ENCODE results near the gene ANKH.

ANKH gene

GRCh38 chr5:14672082-14672481 lies 199.5 kb downstream of the ANKH start:
- TF ChIP-seq, protein P1, sequence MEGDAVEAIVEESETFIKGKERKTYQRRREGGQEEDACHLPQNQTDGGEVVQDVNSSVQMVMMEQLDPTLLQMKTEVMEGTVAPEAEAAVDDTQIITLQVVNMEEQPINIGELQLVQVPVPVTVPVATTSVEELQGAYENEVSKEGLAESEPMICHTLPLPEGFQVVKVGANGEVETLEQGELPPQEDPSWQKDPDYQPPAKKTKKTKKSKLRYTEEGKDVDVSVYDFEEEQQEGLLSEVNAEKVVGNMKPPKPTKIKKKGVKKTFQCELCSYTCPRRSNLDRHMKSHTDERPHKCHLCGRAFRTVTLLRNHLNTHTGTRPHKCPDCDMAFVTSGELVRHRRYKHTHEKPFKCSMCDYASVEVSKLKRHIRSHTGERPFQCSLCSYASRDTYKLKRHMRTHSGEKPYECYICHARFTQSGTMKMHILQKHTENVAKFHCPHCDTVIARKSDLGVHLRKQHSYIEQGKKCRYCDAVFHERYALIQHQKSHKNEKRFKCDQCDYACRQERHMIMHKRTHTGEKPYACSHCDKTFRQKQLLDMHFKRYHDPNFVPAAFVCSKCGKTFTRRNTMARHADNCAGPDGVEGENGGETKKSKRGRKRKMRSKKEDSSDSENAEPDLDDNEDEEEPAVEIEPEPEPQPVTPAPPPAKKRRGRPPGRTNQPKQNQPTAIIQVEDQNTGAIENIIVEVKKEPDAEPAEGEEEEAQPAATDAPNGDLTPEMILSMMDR (conservative IDR thresholded peaks at IDR 0.05; ENCODE audit: low read depth, low read length) = no peak
- H3K27me3 ChIP-seq (ENCODE audit: insufficient read depth, low read depth) = no peaks in the 10 kb centered on the region
- peaks cover 55% of the 10 kb centered on the region for H3K4me1 ChIP-seq (ENCODE audit: low read depth, poor library complexity, severe bottlenecking)
- H3K79me2 ChIP-seq (ENCODE audit: insufficient read depth, low read depth) = peaks cover 86% of the 10 kb centered on the region
- H3K27ac ChIP-seq = peak overlapping the region; percentile 31
- H3K4me3 ChIP-seq (IDR thresholded peaks at IDR 0.05; ENCODE audit: insufficient read depth, low read depth, low read length) = no peak overlapping the region
- no peak overlapping the region for H2AFZ ChIP-seq (ENCODE audit: low read depth)
- H3K4me2 ChIP-seq = peak overlapping the region; percentile 62
- H3K36me3 ChIP-seq (ENCODE audit: insufficient read depth) = no peaks in the 10 kb centered on the region
- no peaks in the 10 kb centered on the region for H4K20me1 ChIP-seq (ENCODE audit: insufficient read depth)
- peak overlapping the region; percentile 15; the same call in 1 of the 2 replicates for H3K9ac ChIP-seq

DNA sequence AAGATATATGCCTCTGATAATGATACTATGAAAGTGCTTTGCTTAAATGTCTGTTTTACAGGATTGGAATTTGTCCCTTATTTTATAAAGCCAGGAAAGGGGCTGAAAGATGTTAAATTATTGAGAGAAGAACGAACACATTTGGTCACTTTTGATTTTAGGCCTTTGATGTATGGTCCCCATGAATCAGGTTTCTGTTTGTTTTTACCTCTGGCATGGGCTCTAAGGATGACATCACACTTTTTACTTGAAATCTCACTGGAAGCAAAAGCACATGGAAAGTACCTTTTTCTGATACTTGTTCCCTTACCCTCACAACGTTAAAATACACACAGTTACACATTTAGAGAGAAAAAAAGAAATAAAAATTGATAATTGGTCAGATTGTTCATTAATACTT lies 200.2 kb downstream of the ANKH start:
- peak overlapping the region; percentile 31 for H3K27ac ChIP-seq
- no peaks in the 10 kb centered on the region for H3K36me3 ChIP-seq (ENCODE audit: insufficient read depth)
- no peak overlapping the region for H2AFZ ChIP-seq (ENCODE audit: low read depth)
- peaks cover 88% of the 10 kb centered on the region for H3K79me2 ChIP-seq (ENCODE audit: insufficient read depth, low read depth)
- peak overlapping the region; percentile 15; the same call in 1 of the 2 replicates for H3K9ac ChIP-seq
- peaks cover 62% of the 10 kb centered on the region for H3K4me1 ChIP-seq (ENCODE audit: low read depth, poor library complexity, severe bottlenecking)
- TF ChIP-seq, protein P1 (conservative IDR thresholded peaks at IDR 0.05; ENCODE audit: low read depth, low read length) = no peak
- H3K4me2 ChIP-seq = peak overlapping the region; percentile 62
- H4K20me1 ChIP-seq (ENCODE audit: insufficient read depth) = peaks cover under 1% of the 10 kb centered on the region; the same call in 1 of the 2 replicates
- H3K4me3 ChIP-seq (IDR thresholded peaks at IDR 0.05; ENCODE audit: insufficient read depth, low read depth, low read length) = no peak overlapping the region
- H3K27me3 ChIP-seq (ENCODE audit: insufficient read depth, low read depth) = no peaks in the 10 kb centered on the region

- no peak overlapping the region for H3K4me3 ChIP-seq (IDR thresholded peaks at IDR 0.05; ENCODE audit: insufficient read depth, low read depth, low read length)
- H3K4me1 ChIP-seq (ENCODE audit: low read depth, poor library complexity, severe bottlenecking) = peaks cover 72% of the 10 kb centered on the region
- TF ChIP-seq, protein P1 (conservative IDR thresholded peaks at IDR 0.05; ENCODE audit: low read depth, low read length) = no peak
- peaks cover 5% of the 10 kb centered on the region; the same call in 1 of the 2 replicates for H4K20me1 ChIP-seq (ENCODE audit: insufficient read depth)
- no peak overlapping the region for H3K27ac ChIP-seq
- H3K9ac ChIP-seq = no peak overlapping the region
- H3K4me2 ChIP-seq = no peak overlapping the region
- no peak overlapping the region for H2AFZ ChIP-seq (ENCODE audit: low read depth)
- H3K36me3 ChIP-seq (ENCODE audit: insufficient read depth) = no peaks in the 10 kb centered on the region
- H3K27me3 ChIP-seq (ENCODE audit: insufficient read depth, low read depth) = no peaks in the 10 kb centered on the region
- H3K79me2 ChIP-seq (ENCODE audit: insufficient read depth, low read depth) = peaks cover 97% of the 10 kb centered on the region
Measured at GRCh38 chr5:14669975-14670374, 201.6 kb downstream of the ANKH start.

DNA sequence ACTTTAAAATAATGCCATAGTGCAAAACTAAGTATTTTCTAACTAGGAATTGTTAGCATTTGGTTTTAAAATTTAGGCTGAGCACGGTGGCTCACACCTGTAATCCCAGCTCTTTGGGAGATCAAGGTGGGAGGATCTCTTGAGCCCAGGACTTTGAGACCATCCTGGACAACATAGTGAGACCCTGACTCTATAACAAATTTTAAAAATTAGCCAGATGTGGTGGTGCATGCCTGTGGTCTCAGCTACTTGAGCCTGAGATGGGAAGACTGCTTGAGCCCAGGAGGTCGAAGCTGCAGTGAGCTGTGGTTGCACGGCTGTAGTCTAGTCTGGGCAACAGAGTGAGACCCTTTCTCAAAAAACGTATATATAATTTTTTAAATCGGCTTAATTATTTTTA lies 202.2 kb downstream of the ANKH start:
- Histone ChIP-seq H3K4me3 (IDR thresholded peaks at IDR 0.05; ENCODE audit: insufficient read depth, low read depth, low read length) (no peak overlapping the region), H2AFZ (ENCODE audit: low read depth) (no peak overlapping the region), H3K9ac (no peak overlapping the region), H3K27ac (no peak overlapping the region), H3K4me1 (ENCODE audit: low read depth, poor library complexity, severe bottlenecking) (peaks cover 72% of the 10 kb centered on the region), H3K4me2 (no peak overlapping the region), H4K20me1 (ENCODE audit: insufficient read depth) (peaks cover 5% of the 10 kb centered on the region; the same call in 1 of the 2 replicates), H3K27me3 (ENCODE audit: insufficient read depth, low read depth) (no peaks in the 10 kb centered on the region), H3K79me2 (ENCODE audit: insufficient read depth, low read depth) (peaks cover 94% of the 10 kb centered on the region), H3K36me3 (ENCODE audit: insufficient read depth) (no peaks in the 10 kb centered on the region)
- TF ChIP-seq, protein P1 (conservative IDR thresholded peaks at IDR 0.05; ENCODE audit: low read depth, low read length) = no peak

Measured in KMS-11 (cell line).